SJCRH30 (cell line): ENCODE results near the gene ATL3. TPM values are rescaled to one million over a fixed set of nuclear protein-coding genes. Genes with fewer than 3 reads are reported as not detected.
A peak's percentile ranks its signal among the peaks of the same experiment; 100 is the strongest.
"Not testable (repeated sequence)": the region's sequence is repeated elsewhere in the genome, so short reads cannot be mapped to it uniquely, and the experiment has no call there.

ENCODE experiments used
- DNase-seq, 2 experiments: peaks; one replicate each; pipeline ENCODE4 v3.0.0-alpha.2; 2015 to 2020
- H3K27ac ChIP-seq: fragments of 250-450 bp; sonication (Bioruptor Pico); 2 replicates; pipeline ENCODE4 v1.5.1; 2020; ENCODE audit warnings: mild to moderate bottlenecking, moderate library complexity
- H3K27me3 ChIP-seq: fragments of 250-450 bp; sonication (Bioruptor Pico); 2 replicates; pipeline ENCODE4 v1.5.1; 2020; ENCODE audit warnings: mild to moderate bottlenecking, moderate library complexity
- H3K36me3 ChIP-seq: fragments of 250-450 bp; sonication (Bioruptor Pico); 2 replicates; pipeline ENCODE4 v1.5.1; 2020; ENCODE audit warnings: mild to moderate bottlenecking, moderate library complexity
- H3K4me1 ChIP-seq: fragments of 250-450 bp; sonication (Bioruptor Pico); 2 replicates; pipeline ENCODE4 v1.5.1; 2020; ENCODE audit warnings: mild to moderate bottlenecking, moderate library complexity
- H3K4me3 ChIP-seq: fragments of 250-450 bp; sonication (Bioruptor Pico); 2 replicates; pipeline ENCODE4 v1.5.1; 2020; ENCODE audit warnings: mild to moderate bottlenecking, moderate library complexity
- H3K9me3 ChIP-seq: fragments of 250-450 bp; sonication (Bioruptor Pico); replicated peaks from 2 replicates; pipeline ENCODE4 v1.5.1; 2020; ENCODE audit warnings: mild to moderate bottlenecking, moderate library complexity
- total RNA-seq: library from RNA; depleted of rRNA; stranded (reverse); fragments of >200 nt; shearing (Covaris generic); gene quantifications from 2 replicates; pipeline ENCODE4 v1.2.3, GENCODE V29; 2014

Gene ATL3
- total RNA-seq, 1 experiment from 2014 or later, result 25.1 TPM

- Histone ChIP-seq H3K4me3 (no peak overlapping the region), H3K4me1 (peaks cover 9% of the 10 kb centered on the region), H3K36me3 (no peaks in the 10 kb centered on the region), H3K27ac (no peak overlapping the region), H3K27me3 (no peaks in the 10 kb centered on the region), H3K9me3 (no peaks in the 10 kb centered on the region)
- no peak for DNase-seq
Observed at GRCh38 chr11:63667995-63668795, 3.0 kb downstream of the ATL3 start.

GRCh38 chr11:63666874-63667273 lies 4.3 kb downstream of the ATL3 start:
- Histone ChIP-seq H3K9me3 (no peaks in the 10 kb centered on the region), H3K4me3 (no peak overlapping the region), H3K27me3 (no peaks in the 10 kb centered on the region), H3K27ac (no peak overlapping the region), H3K36me3 (no peaks in the 10 kb centered on the region), H3K4me1 (peaks cover 9% of the 10 kb centered on the region)
- no peak for DNase-seq

GRCh38 chr11:63663809-63664208 lies 7.4 kb downstream of the ATL3 start:
- H3K27me3 ChIP-seq, result no peaks in the 10 kb centered on the region
- DNase-seq, result no peak
- H3K4me1 ChIP-seq, result peaks cover 9% of the 10 kb centered on the region
- no peak overlapping the region for H3K4me3 ChIP-seq
- no peak overlapping the region for H3K27ac ChIP-seq
- H3K9me3 ChIP-seq, result no peaks in the 10 kb centered on the region
- no peaks in the 10 kb centered on the region for H3K36me3 ChIP-seq

GRCh38 chr11:63660972-63661371 lies 10.2 kb downstream of the ATL3 start:
- Histone ChIP-seq H3K4me3 (no peak overlapping the region), H3K9me3 (no peaks in the 10 kb centered on the region), H3K36me3 (no peaks in the 10 kb centered on the region), H3K27me3 (no peaks in the 10 kb centered on the region), H3K4me1 (peaks cover 4% of the 10 kb centered on the region; the same call in 1 of the 2 replicates), H3K27ac (no peak overlapping the region)
- DNase-seq, result no peak

- Histone ChIP-seq H3K36me3 (peaks cover 2% of the 10 kb centered on the region; the same call in 1 of the 2 replicates), H3K27ac (no peak overlapping the region), H3K4me3 (no peak overlapping the region), H3K4me1 (no peaks in the 10 kb centered on the region), H3K27me3 (no peaks in the 10 kb centered on the region), H3K9me3 (no peaks in the 10 kb centered on the region)
- DNase-seq, result no peak
Observed at GRCh38 chr11:63652671-63653070, 18.5 kb downstream of the ATL3 start.

GRCh38 chr11:63643205-63643604 lies 28.0 kb downstream of the ATL3 start:
- Histone ChIP-seq H3K27ac (no peak overlapping the region), H3K9me3 (no peaks in the 10 kb centered on the region), H3K36me3 (peaks cover 17% of the 10 kb centered on the region), H3K27me3 (no peaks in the 10 kb centered on the region), H3K4me3 (no peak overlapping the region), H3K4me1 (no peaks in the 10 kb centered on the region)
- DNase-seq, result no peak

GRCh38 chr11:63641727-63642126 lies 29.4 kb downstream of the ATL3 start:
- Histone ChIP-seq H3K27ac (no peak overlapping the region), H3K4me1 (no peaks in the 10 kb centered on the region), H3K27me3 (no peaks in the 10 kb centered on the region), H3K36me3 (peaks cover 12% of the 10 kb centered on the region), H3K4me3 (no peak overlapping the region), H3K9me3 (no peaks in the 10 kb centered on the region)
- DNase-seq, result no peak

GRCh38 chr11:63639199-63639832 lies 31.9 kb downstream of the ATL3 start:
- Histone ChIP-seq H3K9me3 (no peaks in the 10 kb centered on the region), H3K4me3 (no peak overlapping the region), H3K27ac (no peak overlapping the region), H3K36me3 (peaks cover 12% of the 10 kb centered on the region), H3K4me1 (no peaks in the 10 kb centered on the region), H3K27me3 (no peaks in the 10 kb centered on the region)
- no peak for DNase-seq

GRCh38 chr11:63638436-63638835 lies 32.7 kb downstream of the ATL3 start:
- H3K27ac ChIP-seq, H3K27me3 ChIP-seq, DNase-seq, H3K4me1 ChIP-seq, H3K9me3 ChIP-seq, H3K4me3 ChIP-seq: not testable (repeated sequence)
- H3K36me3 ChIP-seq, result peaks cover 10% of the 10 kb centered on the region

- no peaks in the 10 kb centered on the region for H3K4me1 ChIP-seq
- no peaks in the 10 kb centered on the region for H3K27me3 ChIP-seq
- DNase-seq, result peak; percentile 43 to 78
- H3K4me3 ChIP-seq, result no peak overlapping the region
- H3K27ac ChIP-seq, result no peak overlapping the region
- H3K36me3 ChIP-seq, result peaks cover 9% of the 10 kb centered on the region
- no peaks in the 10 kb centered on the region for H3K9me3 ChIP-seq
Observed at GRCh38 chr11:63635762-63636465, 35.3 kb downstream of the ATL3 start.

GRCh38 chr11:63629426-63629825 lies 41.8 kb downstream of the ATL3 start:
- H3K9me3 ChIP-seq, result no peaks in the 10 kb centered on the region
- H3K4me3 ChIP-seq, result no peak overlapping the region
- H3K27me3 ChIP-seq, result no peaks in the 10 kb centered on the region
- no peaks in the 10 kb centered on the region for H3K4me1 ChIP-seq
- H3K27ac ChIP-seq, result no peak overlapping the region
- peaks cover 20% of the 10 kb centered on the region for H3K36me3 ChIP-seq
- DNase-seq, result peak; percentile 62 to 77

- H3K9me3 ChIP-seq, result no peaks in the 10 kb centered on the region
- DNase-seq, result no peak
- H3K27me3 ChIP-seq, result no peaks in the 10 kb centered on the region
- no peaks in the 10 kb centered on the region for H3K4me1 ChIP-seq
- H3K4me3 ChIP-seq, result no peak overlapping the region
- H3K27ac ChIP-seq, result no peak overlapping the region
- peaks cover 2% of the 10 kb centered on the region; the same call in 1 of the 2 replicates for H3K36me3 ChIP-seq
Observed at GRCh38 chr11:63623513-63624140, 47.5 kb downstream of the ATL3 start.

GRCh38 chr11:63622323-63622722 lies 48.9 kb downstream of the ATL3 start:
- Histone ChIP-seq H3K4me3 (no peak overlapping the region), H3K36me3 (0 out of 2 replicates have a peak, but pooled peaks cover 2% of the 10 kb centered on the region), H3K4me1 (no peaks in the 10 kb centered on the region), H3K27me3 (no peaks in the 10 kb centered on the region), H3K27ac (no peak overlapping the region), H3K9me3 (no peaks in the 10 kb centered on the region)
- no peak for DNase-seq

GRCh38 chr11:63621071-63621470 lies 50.1 kb downstream of the ATL3 start:
- Histone ChIP-seq H3K4me3 (no peak overlapping the region), H3K27me3 (no peaks in the 10 kb centered on the region)

GRCh38 chr11:63619967-63620366 lies 51.2 kb downstream of the ATL3 start:
- H3K27ac ChIP-seq, result no peak overlapping the region
- no peak overlapping the region for H3K4me3 ChIP-seq
- no peaks in the 10 kb centered on the region for H3K4me1 ChIP-seq
- H3K36me3 ChIP-seq, result no peaks in the 10 kb centered on the region
- no peaks in the 10 kb centered on the region for H3K9me3 ChIP-seq
- H3K27me3 ChIP-seq, result no peaks in the 10 kb centered on the region
- no peak for DNase-seq

More at GRCh38 chr11:63621071-63621470, 50.1 kb downstream of the ATL3 start:
- no peaks in the 10 kb centered on the region for H3K9me3 ChIP-seq
- no peak overlapping the region for H3K27ac ChIP-seq
- no peak for DNase-seq
- no peaks in the 10 kb centered on the region for H3K4me1 ChIP-seq
- no peaks in the 10 kb centered on the region for H3K36me3 ChIP-seq
